Renal cortical epithelial cell (primary cell): ENCODE data around the gene CNGB1. TPM values are rescaled to one million over a fixed set of nuclear protein-coding genes. Genes with fewer than 3 reads are reported as not detected.
"Not testable (repeated sequence)": the region's sequence is repeated elsewhere in the genome, so short reads cannot be mapped to it uniquely, and the experiment has no call there.

Experiments used
- DNase-seq: peaks from one replicate; pipeline ENCODE4 v3.0.0-alpha.2; 2011; ENCODE audit warnings: low read depth
- total RNA-seq: library from RNA; depleted of rRNA; stranded (reverse); fragments of >200 nt; gene quantifications from 2 replicates; pipeline ENCODE4 v1.2.3, GENCODE V29; 2014

Gene CNGB1
- total RNA-seq, 1 donor from 2014 or later = 0.60 TPM

DNA sequence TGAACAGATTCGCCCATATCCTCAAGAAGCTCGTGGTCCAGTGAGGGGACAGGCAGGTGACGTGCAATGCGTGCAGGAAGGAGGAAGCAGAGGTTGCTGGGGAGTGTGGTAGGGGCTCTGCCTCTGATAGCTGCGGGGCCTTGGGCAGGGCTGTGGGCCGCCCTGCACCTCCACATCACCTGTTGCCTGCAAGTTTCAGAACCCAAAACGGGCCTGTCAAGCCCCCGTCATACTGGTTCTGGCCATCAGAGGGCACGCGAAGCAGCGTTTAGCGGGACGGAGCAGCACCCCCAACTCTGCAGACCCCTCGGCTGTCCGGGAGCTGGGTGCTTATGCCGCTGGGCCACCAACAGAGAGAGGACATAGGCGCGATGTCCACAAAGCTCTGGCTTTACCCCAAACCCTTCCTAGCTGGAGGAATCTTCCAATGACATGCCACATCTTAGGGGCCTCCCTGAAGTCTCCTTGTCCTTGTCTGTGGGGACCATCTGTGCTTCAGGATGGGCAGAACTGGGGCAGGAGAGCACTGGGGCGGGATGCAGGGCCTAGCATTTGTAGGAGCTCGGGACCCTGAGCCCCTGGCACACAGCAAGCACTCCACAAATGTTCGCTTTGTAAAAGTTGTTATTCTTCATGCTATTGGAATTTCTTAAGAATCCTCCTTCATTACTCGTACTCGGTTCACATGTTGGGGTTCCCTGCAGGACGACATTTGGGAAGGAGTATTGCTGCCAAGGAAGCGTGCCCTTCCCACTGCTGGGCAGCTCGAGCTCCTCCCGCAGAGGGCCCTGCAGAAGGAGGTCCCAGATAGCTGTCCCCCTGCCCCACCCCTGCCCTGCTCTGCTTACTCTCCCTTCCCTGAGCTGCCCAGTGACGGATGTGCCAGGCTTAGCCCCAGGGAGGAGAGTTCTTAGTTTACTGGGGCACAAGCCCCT, 64.3 kb downstream of the CNGB1 start:
- DNase-seq = no peak

DNA sequence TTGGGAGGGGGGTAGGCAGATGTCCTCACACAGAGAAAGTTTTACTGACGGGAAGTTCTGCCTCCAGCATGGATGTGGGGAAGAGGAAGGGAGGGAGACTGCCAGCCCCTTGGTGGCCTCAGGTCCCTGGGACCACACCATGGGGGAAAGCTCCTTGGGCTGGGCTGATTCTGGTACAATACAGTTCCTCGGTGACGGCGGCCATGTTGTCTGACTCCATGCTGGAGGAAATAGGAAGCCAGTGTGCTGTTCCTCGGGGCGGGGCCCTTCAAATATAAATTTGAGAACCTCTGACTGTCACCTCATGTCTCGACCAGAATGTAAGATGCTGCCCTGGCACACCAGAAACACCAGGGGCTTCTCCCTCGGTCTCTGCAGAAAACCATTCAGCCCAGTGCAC, 66.8 kb downstream of the CNGB1 start:
- no peak for DNase-seq

DNA sequence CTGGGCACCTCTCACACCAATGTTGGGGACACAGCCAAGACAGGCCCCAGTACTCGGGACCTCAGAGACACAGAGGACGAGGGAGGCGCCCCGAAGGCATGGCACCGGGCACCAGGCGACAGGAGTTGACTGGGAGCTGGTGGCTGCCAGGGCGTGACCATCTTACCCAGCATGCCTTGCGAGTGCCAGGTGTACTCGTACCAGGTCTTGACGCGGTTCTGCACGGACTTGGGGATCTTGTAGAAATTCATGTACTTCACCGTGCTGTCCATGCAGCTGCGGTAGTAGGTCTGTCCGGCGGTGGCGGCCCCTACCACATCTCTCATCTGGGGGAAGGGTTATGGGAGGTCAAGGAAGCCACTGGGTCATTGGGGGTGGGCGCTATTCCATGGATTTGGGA, 67.3 kb downstream of the CNGB1 start:
- no peak for DNase-seq

DNA sequence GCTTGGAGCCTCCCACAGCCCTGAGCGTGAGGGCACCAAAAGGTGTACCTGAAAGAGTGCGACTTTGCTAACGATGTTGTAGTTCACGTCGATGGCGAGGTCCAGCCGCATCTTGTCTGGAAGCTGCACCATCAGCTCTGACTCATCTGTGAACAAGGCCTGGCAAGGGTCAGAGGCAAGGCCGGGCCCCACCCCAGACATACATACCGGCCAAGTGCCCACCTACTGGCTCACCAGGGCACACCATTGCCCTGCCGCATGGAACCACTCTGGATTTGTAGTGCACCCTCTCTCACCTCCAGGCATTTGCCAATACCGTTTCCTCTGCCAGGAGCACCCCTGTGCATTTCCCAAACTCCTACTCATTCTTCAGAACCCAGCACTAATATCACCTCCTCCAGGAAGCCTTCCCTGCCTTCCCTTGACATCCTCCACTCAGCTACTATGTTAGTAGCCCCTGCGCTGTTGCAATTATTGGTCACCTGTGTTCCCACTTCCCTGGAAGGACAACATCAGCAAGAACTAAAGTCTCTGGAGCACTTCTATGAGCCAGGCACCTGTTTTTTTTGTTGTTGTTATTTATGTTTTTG, 69.4 kb downstream of the CNGB1 start:
- DNase-seq = no peak

DNA sequence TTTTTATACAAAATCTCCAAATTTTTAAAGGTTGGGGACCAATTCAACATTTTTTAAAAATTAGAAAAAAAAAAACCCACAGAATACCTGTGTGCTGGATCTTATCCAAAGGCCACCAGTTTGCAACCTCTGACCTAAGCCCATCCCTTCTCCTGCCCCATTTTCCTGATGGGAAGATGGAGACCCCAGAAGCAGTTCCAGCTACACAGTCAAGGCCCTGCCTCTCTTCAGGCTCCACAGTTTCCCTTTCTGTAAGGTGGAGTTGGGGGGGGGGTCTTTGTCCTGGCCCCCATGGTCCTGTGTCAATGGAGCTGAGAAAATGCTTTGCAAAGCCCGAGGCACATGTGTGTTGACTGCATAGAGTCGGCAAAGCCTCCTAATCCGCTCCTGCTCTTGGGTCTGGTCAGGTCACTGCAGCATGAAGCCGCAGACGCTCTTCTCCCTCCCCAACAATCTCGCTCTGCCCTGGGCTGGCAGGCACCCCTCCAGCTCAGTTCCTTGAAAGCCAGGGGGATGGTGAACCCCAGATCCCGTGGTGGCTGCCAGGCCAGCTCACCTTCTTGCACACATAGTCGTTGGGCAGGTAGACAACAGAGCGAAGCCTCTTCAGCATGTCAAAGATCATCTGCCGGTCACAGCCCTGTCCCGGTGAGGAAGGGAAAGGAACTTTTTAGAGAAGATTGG, 70.0 kb downstream of the CNGB1 start:
- no peak for DNase-seq

DNA sequence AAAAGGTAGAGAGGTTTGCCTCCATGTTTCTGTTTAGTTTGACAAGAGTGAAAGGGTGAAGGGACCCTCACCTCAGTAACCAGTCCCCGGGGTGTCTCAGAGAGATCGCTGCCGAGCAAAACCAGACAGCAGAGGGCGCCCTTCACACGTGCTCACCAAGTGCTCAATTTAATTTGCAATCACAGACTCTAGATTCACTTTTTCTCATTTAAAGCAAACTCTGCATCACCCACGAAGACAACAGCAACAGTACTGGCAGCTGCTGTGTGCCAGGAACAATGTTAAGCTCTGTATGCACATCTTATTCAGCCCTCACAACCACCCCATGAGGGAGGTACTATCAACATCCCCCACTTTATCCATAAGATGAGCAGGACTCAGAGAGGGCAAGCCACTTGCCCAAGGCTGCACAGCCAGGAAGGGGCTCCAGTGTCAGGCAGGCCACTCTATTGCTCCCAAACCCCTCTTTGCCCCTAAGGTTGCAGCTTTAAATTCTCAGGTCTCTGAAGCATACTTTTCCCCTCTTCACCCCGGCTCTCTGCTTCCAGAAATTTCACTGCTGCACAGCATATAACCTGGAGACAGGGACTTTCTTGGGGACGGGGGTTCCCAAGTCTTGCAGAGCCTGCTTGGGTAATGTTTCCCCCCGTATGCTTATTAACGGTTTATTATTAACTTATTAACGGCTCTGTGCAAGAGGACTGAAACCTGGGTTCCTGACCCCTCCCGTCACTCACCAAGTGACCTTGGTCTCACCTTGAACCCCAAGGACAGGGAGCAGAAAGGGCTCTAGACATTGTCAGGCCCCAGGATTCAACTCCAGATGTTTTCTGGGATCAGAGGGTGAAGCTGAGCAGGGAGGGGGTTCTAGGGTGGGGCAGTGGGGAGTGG, 70.9 kb downstream of the CNGB1 start:
- DNase-seq = peak; percentile 63

DNA sequence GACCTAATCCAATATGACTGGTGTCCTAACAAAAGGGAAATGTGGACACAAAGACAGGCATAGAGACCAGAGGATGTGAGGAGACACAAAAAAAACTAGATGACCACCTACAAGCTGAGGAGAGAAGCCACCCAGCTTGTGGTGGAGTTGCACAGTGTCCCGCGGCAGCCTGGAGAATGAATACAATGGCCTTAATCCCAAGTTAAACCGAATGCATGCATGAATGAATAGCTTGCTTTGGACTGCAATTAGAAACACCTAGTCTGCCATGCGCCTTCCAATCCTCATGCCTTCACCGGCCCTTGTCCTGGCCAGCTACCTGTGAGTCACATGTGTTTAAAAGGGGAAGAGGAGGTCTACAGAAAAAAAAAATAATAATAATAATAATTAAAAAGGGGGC, 72.0 kb downstream of the CNGB1 start:
- DNase-seq = peak; percentile 76

DNA sequence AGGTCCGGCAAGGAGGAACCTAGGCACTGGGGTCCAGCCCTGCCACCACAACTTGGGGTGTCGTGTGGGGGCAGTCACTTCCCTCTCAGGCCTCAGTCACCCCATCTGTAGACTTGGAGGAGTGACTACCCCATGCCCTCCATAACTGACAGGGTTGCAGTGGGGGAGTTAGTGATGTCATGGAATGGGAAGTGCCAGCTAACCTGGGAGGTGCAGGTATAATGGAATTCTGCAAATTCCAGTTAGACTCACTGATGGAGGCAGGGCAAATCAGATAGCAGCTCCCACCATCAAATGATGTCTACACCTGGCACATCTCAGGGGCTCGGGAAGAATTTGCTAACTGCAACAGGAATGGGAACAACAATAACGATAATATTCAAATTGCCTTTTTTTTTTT, 72.9 kb downstream of the CNGB1 start:
- no peak for DNase-seq

DNA sequence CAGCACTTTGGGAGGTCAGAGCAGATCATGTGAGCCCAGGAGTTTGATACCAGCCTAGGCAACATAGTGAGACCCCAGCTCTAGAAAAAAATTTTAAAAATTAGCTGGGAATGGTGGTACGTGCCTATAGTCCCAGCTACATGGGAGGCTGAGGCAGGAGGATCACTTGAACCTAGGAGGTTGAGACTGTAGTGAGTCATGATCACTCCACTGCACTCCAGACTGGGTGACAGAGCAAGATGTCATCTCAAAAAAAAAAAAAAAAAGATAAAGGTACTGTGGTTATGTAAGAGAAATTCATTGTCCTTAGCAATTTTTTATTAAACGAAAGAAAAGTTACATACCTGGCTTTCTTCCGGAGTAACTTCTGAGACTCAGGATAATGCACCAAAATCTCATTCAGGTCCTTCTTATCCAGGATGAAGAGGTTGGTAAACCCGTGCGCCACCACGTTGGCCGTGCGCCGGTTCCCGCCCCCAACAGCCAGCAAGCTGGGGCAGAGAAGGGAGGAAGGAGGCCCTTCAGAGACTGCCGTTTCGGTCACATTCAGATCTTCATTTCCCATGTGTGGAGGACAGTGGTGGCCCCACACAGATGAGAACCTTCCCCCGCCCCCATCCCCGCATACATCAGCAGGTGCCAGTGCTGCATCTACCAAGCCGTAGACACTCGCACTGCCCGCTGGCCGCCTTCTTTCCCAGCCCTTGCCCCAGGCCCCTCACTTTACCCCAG, 73.7 kb downstream of the CNGB1 start:
- DNase-seq = no peak

DNA sequence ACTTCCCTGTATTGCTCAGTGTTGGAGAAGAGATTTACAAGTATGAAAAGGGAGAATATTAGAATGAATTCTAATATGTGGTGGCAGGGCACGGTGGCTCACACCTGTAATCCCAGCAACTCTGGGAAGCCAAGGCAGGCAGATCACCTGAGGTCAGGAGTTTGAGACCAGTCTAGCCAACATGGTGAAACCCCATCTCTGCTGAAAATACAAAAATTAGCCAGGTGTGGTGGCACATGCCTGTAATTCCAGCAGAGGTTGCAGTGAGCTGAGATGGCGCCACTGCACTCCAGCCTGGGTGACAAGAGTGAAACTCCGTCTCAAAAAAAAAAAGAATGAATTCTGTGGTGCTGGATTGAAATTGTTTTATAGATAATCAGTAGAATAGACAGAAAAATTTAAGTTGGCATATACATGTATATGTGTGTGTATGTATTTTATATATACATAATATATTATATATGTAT, 75.8 kb downstream of the CNGB1 start:
- DNase-seq = not testable (repeated sequence)

DNA sequence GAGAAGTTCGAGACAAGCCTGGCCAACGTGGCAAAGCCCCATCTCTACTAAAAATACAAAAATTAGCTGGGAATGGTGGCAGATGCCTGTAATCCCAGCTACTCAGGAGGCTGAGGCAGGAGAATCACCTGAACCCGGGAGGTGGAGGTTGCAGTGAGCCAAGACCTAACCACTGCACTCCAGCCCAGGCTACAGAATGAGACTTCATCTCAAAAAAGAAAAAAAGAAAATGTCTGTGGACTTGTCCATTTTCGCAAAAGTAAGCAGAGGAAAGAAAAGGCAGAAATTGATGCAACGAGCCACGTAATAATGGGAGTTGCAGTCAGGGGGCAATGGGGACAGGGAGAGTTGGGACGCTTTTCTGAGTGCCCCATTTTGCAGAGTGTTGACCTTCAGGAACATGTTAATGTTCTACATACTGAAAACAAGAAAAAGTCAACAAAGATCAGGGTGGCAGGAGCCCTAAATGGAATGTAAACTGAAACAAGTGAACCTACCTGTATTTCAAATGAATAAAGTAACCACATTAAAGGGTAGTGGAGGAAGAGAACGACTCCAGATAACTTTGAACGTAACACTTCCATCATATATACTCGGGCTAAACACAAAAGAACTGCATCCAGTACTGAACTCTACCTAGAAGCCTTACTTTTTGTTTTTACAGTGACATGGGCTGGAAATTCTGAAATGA, 76.4 kb downstream of the CNGB1 start:
- DNase-seq = no peak

DNA sequence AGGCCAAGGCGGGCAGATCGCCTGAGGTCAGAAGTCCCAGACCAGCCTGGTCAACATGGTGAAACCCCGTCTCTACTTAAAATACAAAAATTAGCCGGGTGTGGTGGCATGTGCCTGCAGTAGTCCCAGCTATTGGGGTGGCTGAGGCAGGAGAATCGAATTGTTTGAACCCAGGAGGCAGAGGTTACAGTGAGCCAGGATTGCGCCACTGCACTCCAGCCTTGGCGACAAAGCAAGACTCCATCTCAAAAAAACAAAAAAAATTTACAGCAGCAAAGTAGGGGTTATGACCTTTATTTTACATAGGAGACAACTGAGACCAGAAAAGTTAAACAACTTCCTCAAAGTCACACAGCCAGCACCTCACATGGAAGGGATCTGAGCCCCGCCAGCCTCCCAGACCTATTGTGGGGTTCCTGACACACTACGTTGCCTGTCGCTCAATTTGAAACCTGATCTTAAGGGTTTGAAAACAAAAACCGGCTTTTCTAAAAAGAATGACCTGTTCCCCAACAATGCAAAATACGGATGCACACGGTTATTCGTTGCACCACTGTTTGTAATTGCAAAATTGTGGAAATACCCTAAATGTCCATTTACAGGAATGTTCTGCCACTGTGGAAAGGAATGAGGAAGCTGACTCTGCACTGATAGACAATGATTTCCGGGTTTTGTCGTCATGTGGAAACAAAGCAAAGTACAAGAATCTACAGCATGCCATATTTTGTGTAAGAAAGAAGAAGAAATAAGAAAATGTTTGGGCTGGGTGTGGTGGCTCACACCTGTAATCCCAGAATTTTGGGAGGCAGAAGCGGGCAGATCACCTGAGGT, 77.2 kb downstream of the CNGB1 start:
- peak; percentile 99 for DNase-seq

DNA sequence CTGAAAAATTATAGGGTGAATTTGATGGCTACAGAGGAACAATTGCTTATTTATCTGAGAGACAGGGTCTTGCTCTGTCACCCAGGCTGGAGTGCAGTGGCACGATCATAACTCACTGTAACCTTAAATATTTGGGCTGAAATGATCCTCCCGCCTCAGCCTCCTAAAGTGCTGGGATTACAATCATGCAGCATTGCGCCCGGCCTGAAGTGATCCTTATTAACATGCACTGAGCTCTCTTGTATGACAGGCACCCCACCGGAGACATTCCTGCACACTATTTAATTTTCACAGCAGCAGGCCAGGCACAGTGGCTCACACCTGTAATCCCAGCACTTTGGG, 77.7 kb downstream of the CNGB1 start:
- DNase-seq = no peak

DNA sequence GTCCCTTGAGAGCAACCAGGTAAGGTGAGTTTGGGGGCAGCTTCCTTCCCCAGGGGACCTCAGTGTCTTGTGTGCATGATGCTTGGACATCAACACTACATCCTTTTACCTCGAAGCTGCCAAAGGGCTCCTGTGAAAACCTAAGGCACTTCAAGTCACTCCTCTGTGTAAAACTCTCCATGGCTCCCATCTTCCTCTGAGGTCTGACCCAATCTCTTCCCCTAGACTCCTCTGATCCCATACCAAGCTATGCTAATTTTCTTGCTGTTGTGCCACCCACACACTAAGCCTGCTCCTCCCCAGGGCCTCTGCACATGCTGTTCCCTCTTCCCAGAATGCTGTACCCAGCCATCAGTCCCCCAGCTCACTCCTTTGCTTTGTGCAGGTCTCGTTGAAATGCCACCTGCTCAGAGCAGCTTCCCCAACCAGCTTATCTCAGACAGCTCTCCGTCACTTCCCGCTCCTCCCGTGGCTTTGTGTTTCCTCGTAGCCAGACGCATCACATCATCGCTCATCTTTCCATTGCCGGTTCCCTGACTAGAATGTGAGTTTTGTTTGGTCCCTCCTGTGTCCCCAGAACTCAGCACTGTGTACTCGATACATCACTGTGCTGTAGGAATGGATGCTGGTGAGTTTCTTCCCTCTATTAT, 78.4 kb downstream of the CNGB1 start:
- no peak for DNase-seq

DNA sequence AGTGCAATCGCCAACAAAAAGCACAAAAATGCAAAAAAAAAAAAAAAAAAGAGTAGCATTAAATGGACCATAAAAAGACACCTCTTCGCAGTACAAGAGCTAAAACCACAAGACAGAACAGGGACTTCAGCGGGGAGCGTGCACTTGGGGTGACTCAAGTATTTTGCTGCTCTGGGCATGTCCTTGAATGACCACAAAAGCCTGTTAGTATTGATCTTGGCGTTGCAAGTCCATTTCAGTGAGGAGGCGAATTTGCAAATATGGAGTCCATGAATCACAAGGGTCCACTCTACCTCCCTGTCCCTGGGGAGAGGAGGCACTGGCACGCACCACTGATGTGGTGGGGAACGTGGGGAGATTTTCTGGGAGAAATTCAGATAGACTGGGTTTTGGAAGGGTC, 78.9 kb downstream of the CNGB1 start:
- peak; percentile 94 for DNase-seq

DNA sequence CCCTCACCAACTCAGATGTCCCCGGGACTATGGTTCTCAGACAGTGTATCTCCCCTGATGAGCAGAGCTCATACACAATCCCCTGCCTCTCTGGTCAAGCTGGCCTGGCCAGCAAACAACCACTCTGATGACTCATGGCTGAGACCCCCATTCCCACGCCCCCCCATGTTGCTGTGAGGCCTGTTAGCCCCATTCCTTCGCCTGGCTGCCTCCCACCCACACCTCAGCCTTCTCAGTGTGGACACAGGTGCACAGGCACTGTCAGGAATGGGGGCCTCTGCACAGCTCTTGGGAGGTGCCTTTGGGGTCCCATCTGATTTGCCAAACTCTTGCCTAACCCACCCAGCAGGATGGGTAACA, 80.2 kb downstream of the CNGB1 start:
- no peak for DNase-seq

DNA sequence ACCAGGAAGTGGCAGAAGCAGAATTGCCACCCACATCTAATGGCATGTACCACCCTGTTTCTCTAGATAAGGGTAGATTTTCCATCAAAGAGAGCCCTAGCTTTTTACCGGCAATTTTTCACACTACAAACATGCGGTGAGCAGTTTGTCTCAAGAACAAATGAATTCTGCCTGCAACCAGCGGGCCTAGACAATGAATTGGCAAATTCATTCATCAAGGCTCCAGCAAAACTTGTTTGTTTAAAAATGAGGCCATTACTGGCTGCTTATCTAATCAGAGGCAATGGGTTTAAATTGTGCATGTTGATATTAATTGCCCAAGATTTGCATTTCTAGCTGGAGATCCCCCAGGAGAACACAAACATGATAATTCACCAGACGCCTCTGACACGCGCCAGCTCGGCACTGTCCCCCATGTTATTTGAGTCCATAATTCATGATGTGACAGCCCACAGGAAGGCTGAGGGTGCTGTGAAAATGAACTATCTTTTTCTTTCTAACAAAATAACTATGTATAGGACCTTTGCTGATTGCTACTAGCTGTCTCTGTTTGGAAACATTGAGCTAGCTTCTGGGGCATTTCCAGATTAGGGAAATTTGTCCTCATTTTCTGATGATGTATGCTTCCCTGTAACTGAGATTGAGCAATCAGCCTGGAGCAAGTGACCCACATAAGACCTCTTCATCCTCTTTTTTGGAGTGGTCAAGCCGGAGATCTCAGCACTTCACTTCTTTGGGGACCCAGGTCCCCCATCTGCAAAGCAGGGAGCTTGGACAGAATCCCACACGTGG, 80.8 kb downstream of the CNGB1 start:
- DNase-seq = peak; percentile 60

DNA sequence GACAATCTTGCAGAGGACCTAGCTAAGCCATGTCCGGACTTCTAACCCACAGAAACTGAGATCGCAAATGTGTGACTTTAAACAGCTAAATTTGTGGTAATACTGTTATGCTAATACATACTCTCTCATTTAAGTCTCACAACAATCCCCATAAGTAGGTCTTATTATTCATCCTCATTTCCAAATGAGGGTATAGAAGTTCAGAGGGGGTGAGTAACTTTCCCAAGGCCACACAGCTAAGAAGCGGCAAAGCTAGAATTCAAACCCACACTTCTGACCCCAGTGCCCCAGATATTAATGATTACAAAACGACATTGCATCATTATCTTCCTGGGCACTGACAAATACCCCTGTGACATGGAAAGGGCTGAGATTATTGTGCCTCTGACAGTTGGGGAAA, 81.4 kb downstream of the CNGB1 start:
- no peak for DNase-seq
